Neural progenitor cell (in vitro differentiated cells): ENCODE results near the gene PUS3. TPM values are rescaled to one million over a fixed set of nuclear protein-coding genes. Genes with fewer than 3 reads are reported as not detected.

Experiments used
- DNase-seq: peaks from one replicate; pipeline ENCODE4 v3.0.0-alpha.2; 2016; ENCODE audit warnings: low spot score
- H2AFZ ChIP-seq: fragments of 200-600 bp; sonication (generic); replicated peaks from 2 replicates; pipeline ENCODE4 v1.6.1; 2016; ENCODE audit warnings: antibody characterized with exemption
- H3F3A ChIP-seq: fragments of 200-600 bp; sonication (generic); 2 replicates; pipeline ENCODE4 v1.6.1; 2016; ENCODE audit warnings: antibody characterized with exemption, low read depth
- H3K27ac ChIP-seq: fragments of 200-600 bp; sonication (generic); 2 replicates; pipeline ENCODE4 v1.5.1; 2016; ENCODE audit warnings: mild to moderate bottlenecking
- H3K27me3 ChIP-seq: fragments of 200-600 bp; sonication (generic); 2 replicates; pipeline ENCODE4 v1.6.1; 2016; ENCODE audit warnings: mild to moderate bottlenecking, moderate library complexity
- H3K36me3 ChIP-seq: fragments of 200-600 bp; sonication (generic); 2 replicates; pipeline ENCODE4 v1.5.1; 2016
- H3K4me1 ChIP-seq: fragments of 200-600 bp; sonication (generic); 2 replicates; pipeline ENCODE4 v1.6.1; 2016; ENCODE audit warnings: mixed run types
- H3K4me2 ChIP-seq: fragments of 200-600 bp; sonication (generic); 2 replicates; pipeline ENCODE4 v1.6.1; 2016
- H3K4me3 ChIP-seq: fragments of 200-600 bp; sonication (generic); 2 replicates; pipeline ENCODE4 v1.5.1; 2016
- H3K79me2 ChIP-seq: fragments of 200-600 bp; sonication (generic); 2 replicates; pipeline ENCODE4 v1.6.1; 2016; ENCODE audit warnings: low read depth
- H3K9ac ChIP-seq: fragments of 200-600 bp; sonication (generic); 2 replicates; pipeline ENCODE4 v1.6.1; 2016
- H3K9me3 ChIP-seq: fragments of 200-600 bp; sonication (generic); 2 replicates; pipeline ENCODE4 v1.5.1; 2016; ENCODE audit warnings: low read depth
- H4K20me1 ChIP-seq: fragments of 200-600 bp; sonication (generic); 2 replicates; pipeline ENCODE4 v1.6.1; 2016; ENCODE audit warnings: low read depth
- H3K27ac Mint-ChIP-seq: 3 replicates; pipeline ENCODE4 v1.8.0; 2021; ENCODE audit warnings: mixed read lengths
- H3K27me3 Mint-ChIP-seq: 2 replicates; pipeline ENCODE4 v1.8.0; 2022; ENCODE audit warnings: low read depth, mild to moderate bottlenecking, inconsistent platforms, moderate library complexity, mixed read lengths; ENCODE audit not compliant: insufficient read depth
- H3K36me3 Mint-ChIP-seq: 3 replicates; pipeline ENCODE4 v1.8.0; 2021; ENCODE audit warnings: mixed read lengths
- H3K4me1 Mint-ChIP-seq: 3 replicates; pipeline ENCODE4 v1.8.0; 2021; ENCODE audit warnings: mixed read lengths
- H3K4me3 Mint-ChIP-seq: 3 replicates; pipeline ENCODE4 v1.8.0; 2021; ENCODE audit warnings: mild to moderate bottlenecking, moderate library complexity, mixed read lengths
- H3K9me3 Mint-ChIP-seq: 3 replicates; pipeline ENCODE4 v1.8.0; 2020; ENCODE audit warnings: mixed read lengths
- CTCF ChIP-seq: fragments of 200-600 bp; sonication (generic); IDR thresholded peaks from 2 replicates; pipeline ENCODE4 v1.5.1; 2017; ENCODE audit warnings: antibody characterized with exemption, mild to moderate bottlenecking
- EZH2 ChIP-seq: fragments of 200-600 bp; sonication (generic); IDR thresholded peaks from 2 replicates; pipeline ENCODE4 v1.6.1; 2017; ENCODE audit warnings: antibody characterized with exemption, mild to moderate bottlenecking, moderate library complexity
- EZH2phosphoT487 ChIP-seq: fragments of 200-600 bp; sonication (generic); IDR thresholded peaks from 2 replicates; pipeline ENCODE4 v1.6.1; 2017; ENCODE audit warnings: antibody characterized with exemption
- total RNA-seq: library from RNA; depleted of rRNA; stranded (reverse); fragments of >200 nt; gene quantifications from 2 replicates; pipeline ENCODE4 v1.2.3, GENCODE V29; 2015; ENCODE audit warnings: low replicate concordance

Gene PUS3
- total RNA-seq, 1 donor from 2014 or later: 22.1 TPM

GRCh38 chr11:125923012-125923579 is 20.1 kb upstream of the PUS3 start:
- H3K79me2 ChIP-seq: no peaks in the 10 kb centered on the region
- Mint-ChIP-seq H3K4me1 (peaks cover 15% of the 10 kb centered on the region), H3K27me3 (no peaks in the 10 kb centered on the region), H3K27ac (no peak overlapping the region), H3K36me3 (no peaks in the 10 kb centered on the region), H3K9me3 (no peaks in the 10 kb centered on the region), H3K4me3 (no peak overlapping the region)
- peaks cover 8% of the 10 kb centered on the region for H3K4me1 ChIP-seq
- no peak overlapping the region for H3K4me3 ChIP-seq
- H3F3A ChIP-seq: no peaks in the 10 kb centered on the region
- peak; percentile 87 for TF ChIP-seq CTCF
- no peak for TF ChIP-seq EZH2
- no peak for TF ChIP-seq EZH2phosphoT487
- no peaks in the 10 kb centered on the region for H3K36me3 ChIP-seq
- H3K27me3 ChIP-seq: no peaks in the 10 kb centered on the region
- H2AFZ ChIP-seq: no peak overlapping the region
- H3K27ac ChIP-seq: no peak overlapping the region
- no peaks in the 10 kb centered on the region for H4K20me1 ChIP-seq
- no peaks in the 10 kb centered on the region for H3K9me3 ChIP-seq
- no peak overlapping the region for H3K9ac ChIP-seq
- no peak overlapping the region for H3K4me2 ChIP-seq
- DNase-seq: peak; percentile 85

- no peak overlapping the region for H3K4me3 Mint-ChIP-seq
- no peaks in the 10 kb centered on the region for H3K9me3 ChIP-seq
- H3K27ac ChIP-seq: no peak overlapping the region
- peaks cover 8% of the 10 kb centered on the region for H3K4me1 ChIP-seq
- no peak overlapping the region for H3K4me2 ChIP-seq
- H3K36me3 ChIP-seq: no peaks in the 10 kb centered on the region
- no peak for DNase-seq
- no peak overlapping the region for H3K4me3 ChIP-seq
- H2AFZ ChIP-seq: no peak overlapping the region
- no peaks in the 10 kb centered on the region for H3K27me3 Mint-ChIP-seq
- TF ChIP-seq EZH2phosphoT487: no peak
- no peak for TF ChIP-seq CTCF
- no peak for TF ChIP-seq EZH2
- H3K9me3 Mint-ChIP-seq: no peaks in the 10 kb centered on the region
- H4K20me1 ChIP-seq: no peaks in the 10 kb centered on the region
- H3K27ac Mint-ChIP-seq: peak overlapping the region; percentile 53
- no peaks in the 10 kb centered on the region for H3K79me2 ChIP-seq
- peaks cover 15% of the 10 kb centered on the region for H3K4me1 Mint-ChIP-seq
- no peaks in the 10 kb centered on the region for H3K27me3 ChIP-seq
- H3K9ac ChIP-seq: no peak overlapping the region
- no peaks in the 10 kb centered on the region for H3K36me3 Mint-ChIP-seq
- no peaks in the 10 kb centered on the region for H3F3A ChIP-seq
Measured at GRCh38 chr11:125922156-125922555, 19.1 kb upstream of the PUS3 start.

- H3K27me3 Mint-ChIP-seq: no peaks in the 10 kb centered on the region
- H3K27ac ChIP-seq: no peak overlapping the region
- TF ChIP-seq EZH2phosphoT487 (no peak), EZH2 (no peak), CTCF (no peak)
- no peaks in the 10 kb centered on the region for H4K20me1 ChIP-seq
- H3K4me3 Mint-ChIP-seq: no peak overlapping the region
- H3K36me3 Mint-ChIP-seq: no peaks in the 10 kb centered on the region
- no peak overlapping the region for H3K4me2 ChIP-seq
- H3K4me1 ChIP-seq: peaks cover 8% of the 10 kb centered on the region
- no peaks in the 10 kb centered on the region for H3K27me3 ChIP-seq
- H3K27ac Mint-ChIP-seq: no peak overlapping the region
- H3K4me1 Mint-ChIP-seq: peaks cover 12% of the 10 kb centered on the region
- no peak for DNase-seq
- no peaks in the 10 kb centered on the region for H3K9me3 Mint-ChIP-seq
- no peaks in the 10 kb centered on the region for H3F3A ChIP-seq
- no peak overlapping the region for H3K9ac ChIP-seq
- no peaks in the 10 kb centered on the region for H3K79me2 ChIP-seq
- no peak overlapping the region for H2AFZ ChIP-seq
- H3K9me3 ChIP-seq: no peaks in the 10 kb centered on the region
- H3K36me3 ChIP-seq: no peaks in the 10 kb centered on the region
- no peak overlapping the region for H3K4me3 ChIP-seq
Measured at GRCh38 chr11:125921042-125921441, 18.0 kb upstream of the PUS3 start.
